Measurements from ENCODE around the gene ABCA10.

DNA sequence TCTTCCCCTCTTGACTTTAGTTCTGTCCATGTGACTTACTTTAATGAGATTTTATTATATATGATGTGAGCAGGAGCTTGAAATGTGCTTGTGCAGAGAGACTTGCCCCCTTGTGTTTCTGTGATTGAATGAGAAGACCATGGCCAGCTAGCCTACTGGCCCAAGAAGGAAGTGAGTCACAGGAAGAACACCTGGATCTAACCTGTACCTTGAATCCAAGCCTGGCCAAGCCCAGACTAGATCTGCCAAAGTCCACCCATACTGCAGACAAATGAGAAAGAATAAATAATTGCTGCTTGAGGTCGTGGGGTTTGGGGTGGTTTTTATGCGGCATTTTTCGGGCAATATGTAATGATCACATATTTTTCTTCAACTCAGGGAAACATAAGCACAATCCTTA lies 9.6 kb downstream of the ABCA10 start:
- TF ChIP-seq, protein P1, sequence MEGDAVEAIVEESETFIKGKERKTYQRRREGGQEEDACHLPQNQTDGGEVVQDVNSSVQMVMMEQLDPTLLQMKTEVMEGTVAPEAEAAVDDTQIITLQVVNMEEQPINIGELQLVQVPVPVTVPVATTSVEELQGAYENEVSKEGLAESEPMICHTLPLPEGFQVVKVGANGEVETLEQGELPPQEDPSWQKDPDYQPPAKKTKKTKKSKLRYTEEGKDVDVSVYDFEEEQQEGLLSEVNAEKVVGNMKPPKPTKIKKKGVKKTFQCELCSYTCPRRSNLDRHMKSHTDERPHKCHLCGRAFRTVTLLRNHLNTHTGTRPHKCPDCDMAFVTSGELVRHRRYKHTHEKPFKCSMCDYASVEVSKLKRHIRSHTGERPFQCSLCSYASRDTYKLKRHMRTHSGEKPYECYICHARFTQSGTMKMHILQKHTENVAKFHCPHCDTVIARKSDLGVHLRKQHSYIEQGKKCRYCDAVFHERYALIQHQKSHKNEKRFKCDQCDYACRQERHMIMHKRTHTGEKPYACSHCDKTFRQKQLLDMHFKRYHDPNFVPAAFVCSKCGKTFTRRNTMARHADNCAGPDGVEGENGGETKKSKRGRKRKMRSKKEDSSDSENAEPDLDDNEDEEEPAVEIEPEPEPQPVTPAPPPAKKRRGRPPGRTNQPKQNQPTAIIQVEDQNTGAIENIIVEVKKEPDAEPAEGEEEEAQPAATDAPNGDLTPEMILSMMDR (tag by site-specific recombination; IDR thresholded peaks at IDR 0.05), result no peak
- TF ChIP-seq ZNF548 (tag by site-specific recombination; IDR thresholded peaks at IDR 0.05), result no peak
- TF ChIP-seq KLF8 (tag by site-specific recombination; IDR thresholded peaks at IDR 0.05), result no peak
- no peak for TF ChIP-seq ZNF214 (tag by site-specific recombination; IDR thresholded peaks at IDR 0.05; ENCODE audit: borderline replicate concordance)
- no peak for TF ChIP-seq YY2 (tag by site-specific recombination; IDR thresholded peaks at IDR 0.05)
- TF ChIP-seq ZNF274 (IDR thresholded peaks at IDR 0.05; ENCODE audit: low read length), result no peak
- no peak for TF ChIP-seq ZNF274 (tag by site-specific recombination; IDR thresholded peaks at IDR 0.05; ENCODE audit: borderline replicate concordance)
- TF ChIP-seq ZSCAN30 (tag by site-specific recombination; IDR thresholded peaks at IDR 0.05), result no peak
- TF ChIP-seq, protein P2, sequence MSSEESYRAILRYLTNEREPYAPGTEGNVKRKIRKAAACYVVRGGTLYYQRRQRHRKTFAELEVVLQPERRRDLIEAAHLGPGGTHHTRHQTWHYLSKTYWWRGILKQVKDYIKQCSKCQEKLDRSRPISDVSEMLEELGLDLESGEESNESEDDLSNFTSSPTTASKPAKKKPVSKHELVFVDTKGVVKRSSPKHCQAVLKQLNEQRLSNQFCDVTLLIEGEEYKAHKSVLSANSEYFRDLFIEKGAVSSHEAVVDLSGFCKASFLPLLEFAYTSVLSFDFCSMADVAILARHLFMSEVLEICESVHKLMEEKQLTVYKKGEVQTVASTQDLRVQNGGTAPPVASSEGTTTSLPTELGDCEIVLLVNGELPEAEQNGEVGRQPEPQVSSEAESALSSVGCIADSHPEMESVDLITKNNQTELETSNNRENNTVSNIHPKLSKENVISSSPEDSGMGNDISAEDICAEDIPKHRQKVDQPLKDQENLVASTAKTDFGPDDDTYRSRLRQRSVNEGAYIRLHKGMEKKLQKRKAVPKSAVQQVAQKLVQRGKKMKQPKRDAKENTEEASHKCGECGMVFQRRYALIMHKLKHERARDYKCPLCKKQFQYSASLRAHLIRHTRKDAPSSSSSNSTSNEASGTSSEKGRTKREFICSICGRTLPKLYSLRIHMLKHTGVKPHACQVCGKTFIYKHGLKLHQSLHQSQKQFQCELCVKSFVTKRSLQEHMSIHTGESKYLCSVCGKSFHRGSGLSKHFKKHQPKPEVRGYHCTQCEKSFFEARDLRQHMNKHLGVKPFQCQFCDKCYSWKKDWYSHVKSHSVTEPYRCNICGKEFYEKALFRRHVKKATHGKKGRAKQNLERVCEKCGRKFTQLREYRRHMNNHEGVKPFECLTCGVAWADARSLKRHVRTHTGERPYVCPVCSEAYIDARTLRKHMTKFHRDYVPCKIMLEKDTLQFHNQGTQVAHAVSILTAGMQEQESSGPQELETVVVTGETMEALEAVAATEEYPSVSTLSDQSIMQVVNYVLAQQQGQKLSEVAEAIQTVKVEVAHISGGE (tag by site-specific recombination; conservative IDR thresholded peaks at IDR 0.05; ENCODE audit: low read depth), result no peak
- no peak for TF ChIP-seq BCL11B (tag by site-specific recombination; IDR thresholded peaks at IDR 0.05; ENCODE audit: low read depth)
- no peak for TF ChIP-seq SETDB1 (IDR thresholded peaks at IDR 0.05; ENCODE audit: insufficient read length, low read length)
- TF ChIP-seq ZNF549 (tag by site-specific recombination; IDR thresholded peaks at IDR 0.05), result no peak
- no peak for TF ChIP-seq ZNF561 (tag by site-specific recombination; IDR thresholded peaks at IDR 0.05; ENCODE audit: borderline replicate concordance)
- no peak for TF ChIP-seq ZNF223 (tag by site-specific recombination; IDR thresholded peaks at IDR 0.05)
- TF ChIP-seq, protein P3, sequence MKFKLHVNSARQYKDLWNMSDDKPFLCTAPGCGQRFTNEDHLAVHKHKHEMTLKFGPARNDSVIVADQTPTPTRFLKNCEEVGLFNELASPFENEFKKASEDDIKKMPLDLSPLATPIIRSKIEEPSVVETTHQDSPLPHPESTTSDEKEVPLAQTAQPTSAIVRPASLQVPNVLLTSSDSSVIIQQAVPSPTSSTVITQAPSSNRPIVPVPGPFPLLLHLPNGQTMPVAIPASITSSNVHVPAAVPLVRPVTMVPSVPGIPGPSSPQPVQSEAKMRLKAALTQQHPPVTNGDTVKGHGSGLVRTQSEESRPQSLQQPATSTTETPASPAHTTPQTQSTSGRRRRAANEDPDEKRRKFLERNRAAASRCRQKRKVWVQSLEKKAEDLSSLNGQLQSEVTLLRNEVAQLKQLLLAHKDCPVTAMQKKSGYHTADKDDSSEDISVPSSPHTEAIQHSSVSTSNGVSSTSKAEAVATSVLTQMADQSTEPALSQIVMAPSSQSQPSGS (tag by site-specific recombination; IDR thresholded peaks at IDR 0.05; ENCODE audit: low read depth), result no peak
